Common myeloid progenitor, CD34-positive (primary cell): ENCODE data around the gene SLC38A9.

ENCODE experiments used
- CTCF ChIA-PET: fragments of 350-600 bp; sonication (Branson Sonifier 250); formaldehyde crosslinking; loops from one replicate; lab custom pipeline; 2021; ENCODE audit warnings: antibody characterized with exemption; lab: Charles Lee
- POLR2A ChIA-PET: fragments of 350-600 bp; sonication (Branson Sonifier 250); formaldehyde crosslinking; loops from one replicate; lab custom pipeline; 2021; ENCODE audit warnings: antibody characterized with exemption; lab: Charles Lee
- DNase-seq, 3 donors: peaks; one replicate each; pipeline versions ENCODE4 v3.0.0 to v3.0.0-alpha.2; 2013
- H3K27ac ChIP-seq, 2 experiments: 1 replicate in 1 of 2; 2 replicates in 1 of 2; pipeline ENCODE4 v1.7.0; 2013; ENCODE audit warnings: inconsistent platforms in 2 of 2, low read length in 2 of 2, mild to moderate bottlenecking in 2 of 2, low read depth in 1 of 2, moderate library complexity in 1 of 2; ENCODE audit not compliant: severe bottlenecking in 2 of 2, insufficient read depth in 1 of 2, poor library complexity in 1 of 2
- H3K27me3 ChIP-seq, 5 experiments: replicated peaks in 2 of 5; 1 replicate in 3 of 5; 2 replicates in 2 of 5; pipeline versions ENCODE4 v1.6.1 to v1.7.0; 2013; ENCODE audit warnings: low read length in 4 of 5, mild to moderate bottlenecking in 2 of 5, moderate library complexity in 2 of 5, inconsistent platforms in 1 of 5; ENCODE audit not compliant: insufficient read depth in 5 of 5, control insufficient read depth in 4 of 5
- H3K36me3 ChIP-seq, 4 experiments: 1 replicate in 2 of 4; 2 replicates in 2 of 4; pipeline versions ENCODE4 v1.6.1 to v1.7.0; 2013; ENCODE audit warnings: low read length in 3 of 4, control low read depth in 1 of 4, mild to moderate bottlenecking in 1 of 4; ENCODE audit not compliant: control insufficient read depth in 4 of 4, insufficient read depth in 4 of 4
- H3K4me1 ChIP-seq, 4 experiments: 1 replicate in 3 of 4; 2 replicates in 1 of 4; pipeline versions ENCODE4 v1.6.1 to v1.7.1; 2013; ENCODE audit warnings: low read length in 3 of 4, mild to moderate bottlenecking in 3 of 4, control low read depth in 1 of 4, inconsistent platforms in 1 of 4, moderate library complexity in 1 of 4; ENCODE audit not compliant: control insufficient read depth in 4 of 4, insufficient read depth in 4 of 4; ENCODE audit errors: control extremely low read depth in 1 of 4
- H3K4me3 ChIP-seq, 7 experiments: 1 replicate in 4 of 7; 2 replicates in 3 of 7; pipeline versions ENCODE4 v1.5.1 to v1.7.0; 2013; ENCODE audit warnings: mild to moderate bottlenecking in 7 of 7, low read length in 6 of 7, moderate library complexity in 6 of 7, inconsistent platforms in 2 of 7, low read depth in 2 of 7, control low read depth in 1 of 7; ENCODE audit not compliant: insufficient read depth in 4 of 7, control insufficient read depth in 1 of 7; ENCODE audit errors: extremely low read depth in 1 of 7
- H3K9me3 ChIP-seq, 5 experiments: 1 replicate in 4 of 5; 2 replicates in 1 of 5; pipeline versions ENCODE4 v1.6.1 to v1.7.1; 2013; ENCODE audit warnings: low read length in 4 of 5, mild to moderate bottlenecking in 2 of 5, inconsistent platforms in 1 of 5, low read depth in 1 of 5, moderate library complexity in 1 of 5; ENCODE audit not compliant: control insufficient read depth in 4 of 5, insufficient read depth in 2 of 5; ENCODE audit errors: control extremely low read depth in 1 of 5
- WGBS: methylation state at CpG from one replicate; pipeline ENCODE4 v1.1.5; 2013; ENCODE audit not compliant: insufficient coverage; 5-methylcytosine and 5-hydroxymethylcytosine counted together

SLC38A9 gene

GRCh38 chr5:55580042-55580441 lies 132.1 kb downstream of the SLC38A9 start:
- CTCF ChIA-PET: no interaction called here
- POLR2A ChIA-PET: interaction anchor here (0.5 kb wide), 1 partner anchor 29 kb away, joined by 4 read pairs; no protein-coding TSS in a partner anchor

GRCh38 chr5:55578771-55579170 lies 133.4 kb downstream of the SLC38A9 start:
- Histone ChIP-seq H3K4me1 (peaks cover 6 to 31% (median 19%) of the 10 kb centered on the region in 4 experiments), H3K9me3 (no peaks in the 10 kb centered on the region), H3K27me3 (peaks cover 0 to 16% (median 0%) of the 10 kb centered on the region in 5 experiments), H3K27ac (no peak overlapping the region), H3K36me3 (no peaks in the 10 kb centered on the region), H3K4me3 (no peak overlapping the region)
- POLR2A ChIA-PET: no interaction called here
- no peak for DNase-seq
- CTCF ChIA-PET: interaction anchor here (1.4 kb wide), 1 partner anchor 11 kb away, joined by 3 read pairs; no protein-coding TSS in a partner anchor

More at GRCh38 chr5:55580042-55580441, 132.1 kb downstream of the SLC38A9 start:
- H3K27ac ChIP-seq: no peak overlapping the region
- no peaks in the 10 kb centered on the region for H3K9me3 ChIP-seq
- no peak overlapping the region for H3K4me3 ChIP-seq
- H3K36me3 ChIP-seq: no peaks in the 10 kb centered on the region
- DNase-seq: no peak
- peaks cover 6 to 31% (median 19%) of the 10 kb centered on the region in 4 experiments for H3K4me1 ChIP-seq
- WGBS: 86% methylated on average over 2 of the region's 6 CpGs
- peaks cover 0 to 16% (median 0%) of the 10 kb centered on the region in 5 experiments for H3K27me3 ChIP-seq

- Histone ChIP-seq H3K36me3 (no peaks in the 10 kb centered on the region), H3K9me3 (no peaks in the 10 kb centered on the region), H3K4me3 (no peak overlapping the region), H3K27me3 (peaks cover 0 to 16% (median 0%) of the 10 kb centered on the region in 5 experiments), H3K27ac (no peak overlapping the region), H3K4me1 (peaks cover 6 to 30% (median 19%) of the 10 kb centered on the region in 4 experiments)
- CTCF ChIA-PET: interaction anchor here (0.6 kb wide), 1 partner anchor 26 kb away, joined by 3 read pairs; no protein-coding TSS in a partner anchor
- DNase-seq: no peak
- WGBS: 98% methylated on average over 5 of the region's 6 CpGs
- POLR2A ChIA-PET: no interaction called here
These were observed 134.6 kb downstream of the SLC38A9 start for GRCh38 chr5:55577353-55578060.

- WGBS: no CpG with 5 or more reads among the region's 2 CpGs
- no peak for DNase-seq
- peaks cover 0 to 16% (median 0%) of the 10 kb centered on the region in 5 experiments for H3K27me3 ChIP-seq
- ChIA-PET POLR2A (no interaction called here), CTCF (interaction anchor here (1.0 kb wide), 2 partner anchors 16 kb away, joined by 3 read pairs; no protein-coding TSS in a partner anchor)
- H3K36me3 ChIP-seq: no peaks in the 10 kb centered on the region
- H3K9me3 ChIP-seq: no peaks in the 10 kb centered on the region
- H3K4me3 ChIP-seq: no peak overlapping the region
- peaks cover 6 to 22% (median 15%) of the 10 kb centered on the region in 4 experiments for H3K4me1 ChIP-seq
- no peak overlapping the region for H3K27ac ChIP-seq
These were observed 135.5 kb downstream of the SLC38A9 start for GRCh38 chr5:55576661-55577060.
